KMS-11 (cell line): ENCODE measurements around the gene SEPSECS.

Experiments used
- H2AFZ ChIP-seq: fragments of 200-600 bp; sonication (generic); 2 replicates; pipeline ENCODE4 v1.6.1; 2016; ENCODE audit warnings: antibody characterized with exemption, mixed run types, low read depth
- H3K27ac ChIP-seq: fragments of 200-600 bp; sonication (generic); 2 replicates; pipeline ENCODE4 v1.6.1; 2016; ENCODE audit warnings: mild to moderate bottlenecking, mixed run types
- H3K27me3 ChIP-seq: fragments of 200-600 bp; sonication (generic); 2 replicates; pipeline ENCODE4 v1.6.1; 2017; ENCODE audit warnings: mild to moderate bottlenecking, low read depth, mixed run types, moderate library complexity; ENCODE audit not compliant: insufficient read depth
- H3K36me3 ChIP-seq: fragments of 200-600 bp; sonication (generic); 2 replicates; pipeline ENCODE4 v1.6.1; 2017; ENCODE audit warnings: mild to moderate bottlenecking, mixed run types; ENCODE audit not compliant: insufficient read depth
- H3K4me1 ChIP-seq: fragments of 200-600 bp; sonication (generic); 2 replicates; pipeline ENCODE4 v1.6.1; 2016; ENCODE audit warnings: mild to moderate bottlenecking, low read depth, mixed run types; ENCODE audit not compliant: poor library complexity, severe bottlenecking
- H3K4me2 ChIP-seq: fragments of 200-600 bp; sonication (generic); 2 replicates; pipeline ENCODE4 v1.7.0; 2016; ENCODE audit warnings: mild to moderate bottlenecking, mixed run types
- H3K4me3 ChIP-seq: fragments of 200-600 bp; sonication (generic); IDR thresholded peaks from 2 replicates; pipeline ENCODE4 v1.6.1; 2017; ENCODE audit warnings: low read depth, low read length, mixed read lengths; ENCODE audit not compliant: insufficient read depth
- H3K79me2 ChIP-seq: fragments of 200-600 bp; sonication (generic); 2 replicates; pipeline ENCODE4 v1.6.1; 2016; ENCODE audit warnings: low read depth, mixed run types; ENCODE audit not compliant: insufficient read depth
- H3K9ac ChIP-seq: fragments of 200-600 bp; sonication (generic); 2 replicates; pipeline ENCODE4 v1.6.1; 2016; ENCODE audit warnings: mild to moderate bottlenecking, mixed run types
- H4K20me1 ChIP-seq: fragments of 200-600 bp; sonication (generic); 2 replicates; pipeline ENCODE4 v1.6.1; 2016; ENCODE audit warnings: mild to moderate bottlenecking, mixed run types; ENCODE audit not compliant: insufficient read depth
- TF ChIP-seq, protein P1 (sequence below): fragments of 200-600 bp; sonication (generic); conservative IDR thresholded peaks from 2 replicates; pipeline ENCODE4 v1.6.1; 2017; ENCODE audit warnings: low read depth, mild to moderate bottlenecking, antibody characterized with exemption, low read length, moderate library complexity, mixed read lengths

Gene SEPSECS

GRCh38 chr4:25178838-25179261 lies 18.6 kb upstream of the SEPSECS start:
- H3K4me3 ChIP-seq: no peak overlapping the region
- TF ChIP-seq, protein P1, sequence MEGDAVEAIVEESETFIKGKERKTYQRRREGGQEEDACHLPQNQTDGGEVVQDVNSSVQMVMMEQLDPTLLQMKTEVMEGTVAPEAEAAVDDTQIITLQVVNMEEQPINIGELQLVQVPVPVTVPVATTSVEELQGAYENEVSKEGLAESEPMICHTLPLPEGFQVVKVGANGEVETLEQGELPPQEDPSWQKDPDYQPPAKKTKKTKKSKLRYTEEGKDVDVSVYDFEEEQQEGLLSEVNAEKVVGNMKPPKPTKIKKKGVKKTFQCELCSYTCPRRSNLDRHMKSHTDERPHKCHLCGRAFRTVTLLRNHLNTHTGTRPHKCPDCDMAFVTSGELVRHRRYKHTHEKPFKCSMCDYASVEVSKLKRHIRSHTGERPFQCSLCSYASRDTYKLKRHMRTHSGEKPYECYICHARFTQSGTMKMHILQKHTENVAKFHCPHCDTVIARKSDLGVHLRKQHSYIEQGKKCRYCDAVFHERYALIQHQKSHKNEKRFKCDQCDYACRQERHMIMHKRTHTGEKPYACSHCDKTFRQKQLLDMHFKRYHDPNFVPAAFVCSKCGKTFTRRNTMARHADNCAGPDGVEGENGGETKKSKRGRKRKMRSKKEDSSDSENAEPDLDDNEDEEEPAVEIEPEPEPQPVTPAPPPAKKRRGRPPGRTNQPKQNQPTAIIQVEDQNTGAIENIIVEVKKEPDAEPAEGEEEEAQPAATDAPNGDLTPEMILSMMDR: no peak

DNA sequence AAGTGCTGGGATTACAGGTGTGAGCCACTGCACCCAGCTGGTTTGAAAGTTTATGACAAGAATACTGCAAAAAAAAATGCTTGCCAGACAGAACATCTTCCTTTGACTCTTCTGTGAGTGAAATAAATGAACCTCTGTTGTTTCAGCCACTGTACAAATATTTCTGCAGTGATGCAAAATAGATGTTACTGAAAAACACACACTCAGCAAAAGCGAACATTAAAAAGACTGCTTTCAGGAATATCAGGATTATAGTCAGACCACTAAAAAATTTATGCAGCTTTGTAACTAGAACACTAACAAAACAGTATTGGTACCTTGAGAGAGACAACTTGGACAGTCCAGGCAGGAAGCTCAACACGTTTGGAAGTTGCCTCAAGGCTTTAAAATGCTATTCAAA lies 16.9 kb upstream of the SEPSECS start:
- TF ChIP-seq, protein P1: no peak
- Histone ChIP-seq H3K4me1 (peaks cover 9% of the 10 kb centered on the region), H3K27ac (no peak overlapping the region), H4K20me1 (no peaks in the 10 kb centered on the region), H2AFZ (no peak overlapping the region), H3K79me2 (no peaks in the 10 kb centered on the region), H3K9ac (no peak overlapping the region), H3K4me2 (no peak overlapping the region), H3K27me3 (no peaks in the 10 kb centered on the region), H3K4me3 (no peak overlapping the region), H3K36me3 (no peaks in the 10 kb centered on the region)

More at GRCh38 chr4:25178838-25179261, 18.6 kb upstream of the SEPSECS start:
- H2AFZ ChIP-seq: no peak overlapping the region
- no peak overlapping the region for H3K27ac ChIP-seq
- no peaks in the 10 kb centered on the region for H3K36me3 ChIP-seq
- no peak overlapping the region for H3K4me2 ChIP-seq
- H4K20me1 ChIP-seq: no peaks in the 10 kb centered on the region
- no peaks in the 10 kb centered on the region for H3K27me3 ChIP-seq
- no peaks in the 10 kb centered on the region for H3K79me2 ChIP-seq
- H3K9ac ChIP-seq: no peak overlapping the region
- H3K4me1 ChIP-seq: peaks cover 9% of the 10 kb centered on the region

DNA sequence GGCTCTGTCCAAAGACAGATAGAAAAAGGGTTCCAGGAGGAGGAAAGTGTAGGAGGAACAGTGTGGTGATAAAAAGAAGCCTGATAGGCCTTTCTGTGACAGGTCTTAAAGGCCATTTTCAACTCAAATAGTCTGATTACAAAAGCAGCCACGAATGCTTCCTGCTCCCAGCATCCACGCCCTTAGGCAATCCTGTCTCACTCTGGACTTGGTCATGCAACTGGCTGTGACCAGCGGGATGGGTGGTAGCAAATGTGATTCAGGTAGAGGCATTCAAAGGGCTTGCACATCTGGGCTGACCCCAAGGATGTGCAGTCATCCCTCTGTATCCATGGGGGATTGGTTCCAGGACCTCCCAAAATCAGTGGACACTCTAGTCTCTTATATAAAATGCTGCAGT lies 14.4 kb upstream of the SEPSECS start:
- H3K4me3 ChIP-seq: no peak overlapping the region
- no peak overlapping the region for H3K4me2 ChIP-seq
- no peaks in the 10 kb centered on the region for H3K36me3 ChIP-seq
- no peak overlapping the region for H3K27ac ChIP-seq
- no peak overlapping the region for H3K9ac ChIP-seq
- TF ChIP-seq, protein P1: no peak
- H3K79me2 ChIP-seq: no peaks in the 10 kb centered on the region
- no peaks in the 10 kb centered on the region for H4K20me1 ChIP-seq
- H3K27me3 ChIP-seq: no peaks in the 10 kb centered on the region
- H2AFZ ChIP-seq: no peak overlapping the region
- peaks cover 9% of the 10 kb centered on the region for H3K4me1 ChIP-seq

- H3K4me3 ChIP-seq: no peak overlapping the region
- no peak overlapping the region for H2AFZ ChIP-seq
- H3K4me2 ChIP-seq: no peak overlapping the region
- no peaks in the 10 kb centered on the region for H3K36me3 ChIP-seq
- H3K27ac ChIP-seq: no peak overlapping the region
- no peaks in the 10 kb centered on the region for H3K79me2 ChIP-seq
- TF ChIP-seq, protein P1: no peak
- H3K27me3 ChIP-seq: no peaks in the 10 kb centered on the region
- no peak overlapping the region for H3K9ac ChIP-seq
- H4K20me1 ChIP-seq: no peaks in the 10 kb centered on the region
- peaks cover 9% of the 10 kb centered on the region for H3K4me1 ChIP-seq
Measured at GRCh38 chr4:25172961-25173915, 13.0 kb upstream of the SEPSECS start.
